NT2/D1 (cell line): ENCODE measurements around the gene KLK14.

Source experiments
- DNase-seq: peaks from one replicate; pipeline ENCODE4 v3.0.0-alpha.2; 2011; ENCODE audit warnings: low read depth, low spot score
- H3K27me3 ChIP-seq: 2 replicates; pipeline ENCODE4 v1.6.0; 2011; ENCODE audit warnings: mild to moderate bottlenecking; ENCODE audit not compliant: insufficient read length, insufficient read depth
- H3K36me3 ChIP-seq: 2 replicates; pipeline ENCODE4 v1.6.1; 2011; ENCODE audit warnings: mild to moderate bottlenecking, low read length, mixed read lengths; ENCODE audit not compliant: insufficient read depth, insufficient read length
- H3K4me1 ChIP-seq: 2 replicates; pipeline ENCODE4 v1.5.1; 2011; ENCODE audit not compliant: insufficient read depth, insufficient read length
- H3K4me3 ChIP-seq: 2 replicates; pipeline ENCODE4 v1.5.1; 2011; ENCODE audit warnings: low read depth; ENCODE audit not compliant: insufficient read length
- H3K9ac ChIP-seq: 2 replicates; pipeline ENCODE4 v1.6.0; 2011; ENCODE audit warnings: low read depth; ENCODE audit not compliant: insufficient read length
- H3K9me3 ChIP-seq: 2 replicates; pipeline ENCODE4 v1.5.1; 2011; ENCODE audit warnings: mild to moderate bottlenecking, low read length; ENCODE audit not compliant: insufficient read depth
- SUZ12 ChIP-seq: IDR thresholded peaks from 2 replicates; pipeline ENCODE4 v1.6.1; 2011; ENCODE audit not compliant: insufficient read length, insufficient read depth; ENCODE audit errors: extremely low read depth
- YY1 ChIP-seq: IDR thresholded peaks from 2 replicates; pipeline ENCODE4 v1.6.1; 2011; ENCODE audit not compliant: insufficient read length, insufficient read depth
- ZNF274 ChIP-seq: IDR thresholded peaks from 2 replicates; pipeline ENCODE4 v1.6.1; 2011; ENCODE audit warnings: mild to moderate bottlenecking, low read depth, low read length

KLK14 gene

DNA sequence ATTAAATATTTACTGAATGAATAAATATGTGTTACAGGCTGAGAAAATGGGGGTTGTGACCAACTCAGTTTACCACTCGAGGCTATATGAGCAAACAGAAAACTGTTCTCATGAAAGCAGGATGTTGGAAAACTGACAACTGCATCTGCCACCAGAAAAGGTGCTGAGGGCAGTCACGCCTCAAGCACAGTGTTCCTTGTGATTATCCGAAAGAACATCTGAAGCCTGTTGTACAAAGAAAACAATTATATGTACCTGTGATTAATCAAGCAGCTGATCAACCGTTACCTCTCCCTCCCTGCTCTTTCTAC lies 11.6 kb downstream of the KLK14 start:
- TF ChIP-seq SUZ12 (no peak), YY1 (no peak), ZNF274 (no peak)
- Histone ChIP-seq H3K4me3 (no peak overlapping the region), H3K36me3 (no peaks in the 10 kb centered on the region), H3K9me3 (no peaks in the 10 kb centered on the region), H3K9ac (no peak overlapping the region), H3K4me1 (no peaks in the 10 kb centered on the region), H3K27me3 (peaks cover 2% of the 10 kb centered on the region)
- DNase-seq: no peak

DNA sequence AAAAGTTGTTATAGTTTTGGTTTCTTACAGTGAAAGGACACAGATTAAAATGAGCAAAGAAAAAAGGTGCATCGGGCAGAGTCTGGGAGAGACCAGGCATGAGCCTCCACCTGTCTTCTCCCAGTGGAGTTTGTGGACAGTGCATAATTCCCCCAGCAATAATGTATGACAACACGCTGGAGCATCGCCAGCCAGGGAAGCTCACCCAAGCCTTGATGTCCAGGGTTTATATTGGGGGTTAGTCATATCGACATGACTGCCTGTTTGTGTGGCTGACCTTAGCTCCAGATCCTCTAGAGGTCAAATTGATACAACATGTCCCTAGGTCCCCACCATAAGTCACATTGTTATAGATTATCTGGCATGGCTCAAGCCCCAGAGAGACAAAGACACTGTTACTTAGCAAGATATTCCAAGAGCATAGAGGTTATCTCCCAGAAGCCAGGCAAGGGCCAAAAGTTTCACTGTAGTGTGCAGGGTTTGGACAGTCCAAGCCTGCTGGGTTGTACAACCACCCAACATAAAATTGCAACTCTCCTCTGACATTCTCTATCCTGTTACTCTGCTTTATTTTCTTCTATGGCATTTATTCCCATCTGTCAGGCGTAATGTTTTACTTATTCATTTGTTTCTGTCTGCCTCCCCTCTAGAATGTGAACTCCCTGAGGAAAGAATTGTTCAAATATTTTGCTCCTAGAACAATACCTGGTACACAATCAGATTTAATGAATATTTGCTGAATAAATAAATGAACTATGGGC lies 12.2 kb downstream of the KLK14 start:
- no peak for TF ChIP-seq SUZ12
- TF ChIP-seq ZNF274: no peak
- TF ChIP-seq YY1: no peak
- H3K9ac ChIP-seq: no peak overlapping the region
- H3K36me3 ChIP-seq: no peaks in the 10 kb centered on the region
- no peak overlapping the region for H3K4me3 ChIP-seq
- H3K27me3 ChIP-seq: peaks cover 6% of the 10 kb centered on the region
- H3K9me3 ChIP-seq: no peaks in the 10 kb centered on the region
- DNase-seq: no peak
- no peaks in the 10 kb centered on the region for H3K4me1 ChIP-seq

DNA sequence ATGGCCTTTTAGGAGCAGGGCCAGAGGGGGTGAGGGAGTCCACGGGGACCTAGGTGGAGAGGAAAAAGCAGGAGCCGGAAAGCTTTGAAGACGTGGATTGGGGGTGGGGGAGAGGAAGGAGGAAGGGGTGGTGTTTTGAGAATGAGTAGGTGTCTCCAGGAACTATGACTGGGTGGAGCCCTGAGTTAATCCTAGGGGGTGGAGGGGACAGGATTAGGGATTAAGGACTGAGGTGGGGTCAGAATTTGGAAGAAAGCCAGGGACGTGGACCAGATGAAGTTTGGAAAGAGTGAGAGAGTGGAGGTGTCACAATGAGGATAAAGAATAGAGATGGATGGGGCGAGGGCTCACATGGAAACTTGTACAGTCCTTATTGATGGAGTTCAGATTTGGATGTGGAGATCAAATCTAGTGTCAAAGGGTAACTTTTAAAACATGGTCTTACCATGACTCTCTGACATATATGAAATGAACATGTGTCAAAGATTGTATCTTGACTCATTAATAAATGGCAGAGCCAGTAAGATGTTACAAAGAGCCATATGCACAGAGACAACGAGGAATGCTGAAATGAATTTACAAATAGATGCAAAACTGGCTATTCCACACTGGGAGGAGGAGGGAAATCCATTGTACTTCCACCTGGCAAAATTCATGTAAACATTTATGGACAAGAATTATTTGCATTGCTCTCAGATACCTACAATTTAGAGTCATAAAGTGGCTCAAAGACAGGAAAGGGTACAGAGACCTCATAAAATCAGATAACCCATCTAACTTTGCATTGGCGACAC lies 16.1 kb downstream of the KLK14 start:
- Histone ChIP-seq H3K4me3 (no peak overlapping the region), H3K36me3 (no peaks in the 10 kb centered on the region), H3K9ac (no peak overlapping the region), H3K9me3 (no peaks in the 10 kb centered on the region), H3K4me1 (no peaks in the 10 kb centered on the region), H3K27me3 (peaks cover 6% of the 10 kb centered on the region)
- no peak for TF ChIP-seq SUZ12
- no peak for TF ChIP-seq ZNF274
- no peak for TF ChIP-seq YY1
- DNase-seq: no peak

DNA sequence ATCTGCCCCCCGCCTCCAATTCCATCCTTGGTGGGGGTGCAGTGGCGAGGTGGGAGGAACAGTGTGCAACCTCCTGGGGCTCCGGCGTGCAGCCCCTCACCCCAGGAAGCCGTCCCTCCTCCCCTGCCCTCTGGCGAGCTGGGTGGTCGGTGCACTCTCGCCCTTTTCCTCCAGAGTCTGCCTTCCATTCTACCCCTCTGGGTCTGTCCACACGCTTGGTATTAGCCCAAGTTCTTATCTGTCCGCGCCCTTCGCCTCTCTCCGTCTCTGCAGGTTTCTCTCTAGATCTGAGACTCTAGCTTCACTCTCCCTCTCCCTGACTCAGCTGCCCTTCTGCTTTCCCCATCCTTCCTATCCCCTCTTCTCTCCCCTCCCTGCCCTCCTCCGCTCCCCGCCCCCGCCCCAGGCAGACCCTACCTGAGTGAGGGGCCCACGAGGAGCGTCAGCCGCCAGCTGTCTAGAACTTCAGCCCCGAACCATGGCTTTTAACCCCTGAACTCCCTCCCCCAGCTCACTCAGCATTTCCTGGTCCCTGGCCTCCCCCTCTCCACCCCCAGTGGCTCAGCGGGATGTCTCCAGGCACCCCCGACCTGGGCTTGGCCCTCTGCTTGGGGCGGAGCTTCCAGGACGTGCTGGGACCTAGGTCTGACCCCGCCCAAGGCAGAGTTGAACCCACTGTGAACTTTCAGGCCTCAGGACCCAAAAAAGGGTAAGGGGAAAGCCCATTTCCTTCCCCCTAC lies 17.3 kb downstream of the KLK14 start:
- peaks cover 6% of the 10 kb centered on the region for H3K27me3 ChIP-seq
- peak overlapping the region; percentile 32 for H3K4me3 ChIP-seq
- no peaks in the 10 kb centered on the region for H3K36me3 ChIP-seq
- H3K9me3 ChIP-seq: no peaks in the 10 kb centered on the region
- no peak for TF ChIP-seq YY1
- no peak for TF ChIP-seq SUZ12
- TF ChIP-seq ZNF274: no peak
- no peaks in the 10 kb centered on the region for H3K4me1 ChIP-seq
- peak overlapping the region; percentile 64 for H3K9ac ChIP-seq
- no peak for DNase-seq

DNA sequence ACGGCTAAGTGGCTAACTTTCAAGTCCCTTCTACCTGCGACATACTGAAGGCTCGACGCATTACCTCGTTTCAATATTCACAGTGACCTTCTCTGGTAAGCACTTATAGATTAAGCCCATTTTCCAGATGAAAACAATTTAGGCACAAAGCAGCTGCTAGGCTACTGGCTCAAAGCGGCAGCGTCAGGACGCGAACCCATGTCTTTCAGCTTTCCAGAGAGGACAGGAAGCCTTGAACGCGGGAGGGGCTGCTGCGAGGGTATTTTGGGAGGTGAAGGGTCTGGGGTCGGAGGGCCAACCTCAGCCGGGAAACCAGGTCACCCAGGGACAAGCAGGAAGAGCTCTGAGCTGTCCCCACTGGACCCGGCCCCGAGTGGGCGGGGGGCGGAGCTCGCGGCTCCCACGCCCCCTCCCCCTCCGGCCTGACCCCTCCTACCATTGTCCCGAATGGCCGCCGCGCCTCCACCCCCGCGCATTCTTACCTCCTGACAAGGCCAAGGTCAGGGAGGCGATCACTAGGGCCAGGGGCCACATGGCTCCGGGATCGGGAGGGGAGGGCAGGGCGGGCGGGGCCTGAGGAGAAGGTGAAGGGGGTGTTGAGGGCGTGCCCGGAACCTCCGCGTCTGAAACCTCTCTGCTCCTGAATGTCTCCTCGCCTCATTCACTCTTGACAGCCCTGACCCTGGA lies 18.0 kb downstream of the KLK14 start, which contains the start of gene KLK13:
TSS of gene KLK13 (minus strand) at position 559 of the 687 bp plus-strand sequence. CDS start at position 534, 25 bp downstream.
- H3K9ac ChIP-seq: peak within 1 kb of the TSS; percentile 64
- peak; percentile 35 for DNase-seq
- TF ChIP-seq SUZ12: no peak
- TF ChIP-seq YY1: no peak
- H3K4me1 ChIP-seq: no peaks in the 10 kb centered on the region
- H3K27me3 ChIP-seq: peaks cover 6% of the 10 kb centered on the region
- no peaks in the 10 kb centered on the region for H3K9me3 ChIP-seq
- H3K36me3 ChIP-seq: no peaks in the 10 kb centered on the region
- peak within 1 kb of the TSS; percentile 32 for H3K4me3 ChIP-seq

DNA sequence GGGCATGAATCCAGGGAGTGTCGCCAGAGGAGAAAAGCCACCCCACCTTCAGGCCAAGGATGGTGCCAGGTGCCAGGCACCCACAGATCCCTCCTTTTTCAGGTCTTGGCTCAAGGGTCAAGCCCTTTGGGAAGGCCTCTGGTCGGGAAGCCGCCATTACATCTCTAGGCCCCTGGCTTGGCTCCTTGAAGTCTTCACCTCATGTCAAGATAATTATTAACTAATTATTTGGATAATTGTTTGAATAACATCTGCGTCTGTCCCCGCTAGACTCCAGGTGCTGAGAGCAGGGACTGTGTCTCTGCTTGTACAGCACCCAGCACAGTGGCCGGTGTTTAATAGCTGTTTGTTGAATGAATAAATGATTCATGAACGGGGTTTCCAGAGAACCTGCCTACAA lies 19.0 kb downstream of the KLK14 start:
- H3K9me3 ChIP-seq: no peaks in the 10 kb centered on the region
- H3K36me3 ChIP-seq: no peaks in the 10 kb centered on the region
- no peak overlapping the region for H3K9ac ChIP-seq
- H3K4me1 ChIP-seq: no peaks in the 10 kb centered on the region
- no peak for DNase-seq
- no peak for TF ChIP-seq ZNF274
- TF ChIP-seq YY1: no peak
- TF ChIP-seq SUZ12: no peak
- no peak overlapping the region for H3K4me3 ChIP-seq
- peaks cover 6% of the 10 kb centered on the region for H3K27me3 ChIP-seq

DNA sequence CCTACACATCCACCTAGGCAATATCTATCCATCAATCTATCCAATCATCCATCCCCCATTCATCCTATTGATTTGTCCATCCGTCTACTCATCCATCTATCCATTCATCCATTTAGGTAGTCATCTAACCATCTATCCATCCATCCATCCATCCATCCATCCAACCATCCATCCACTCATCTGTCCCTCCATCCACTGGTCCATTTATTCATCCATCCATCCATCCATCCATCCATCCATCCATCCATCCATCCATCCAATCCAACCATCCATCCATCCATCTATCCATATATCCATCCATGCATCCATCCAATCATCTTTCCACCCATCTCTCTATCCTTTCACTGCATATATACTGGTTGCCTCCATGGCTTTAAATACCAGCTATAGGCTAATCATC lies 21.7 kb downstream of the KLK14 start:
- H3K4me1 ChIP-seq: no peaks in the 10 kb centered on the region

More for the DNA sequence above, 21.7 kb downstream of the KLK14 start:
- H3K36me3 ChIP-seq: no peaks in the 10 kb centered on the region
- H3K27me3 ChIP-seq: peaks cover 3% of the 10 kb centered on the region
- H3K4me3 ChIP-seq: no peak overlapping the region
- no peak overlapping the region for H3K9ac ChIP-seq
- no peak for DNase-seq
- no peak for TF ChIP-seq SUZ12
- TF ChIP-seq YY1: no peak
- no peak for TF ChIP-seq ZNF274
- H3K9me3 ChIP-seq: no peaks in the 10 kb centered on the region
